H9 (cell line): ENCODE data around the gene PGBD4. TPM values are rescaled to one million over a fixed set of nuclear protein-coding genes. Genes with fewer than 3 reads are reported as not detected.
A peak's percentile ranks its signal among the peaks of the same experiment; 100 is the strongest.

Experiments
- DNase-seq: peaks from one replicate; pipeline ENCODE4 v3.0.0-alpha.2; 2017
- H2AFZ ChIP-seq: one replicate; pipeline ENCODE4 v1.6.1; 2013; ENCODE audit warnings: mild to moderate bottlenecking, low read length, control low read depth, moderate library complexity
- H2AK5ac ChIP-seq: 2 replicates; pipeline ENCODE4 v1.6.1; 2013; ENCODE audit warnings: low read length, control low read depth, mixed read lengths; ENCODE audit not compliant: insufficient read length
- H2BK120ac ChIP-seq: one replicate; pipeline ENCODE4 v1.6.1; 2013; ENCODE audit warnings: low read depth, mild to moderate bottlenecking, low read length, control low read depth, inconsistent platforms; ENCODE audit not compliant: poor library complexity, severe bottlenecking
- H2BK12ac ChIP-seq: 2 replicates; pipeline ENCODE4 v1.6.1; 2013; ENCODE audit warnings: low read length, control low read depth, mixed read lengths, low read depth; ENCODE audit not compliant: insufficient read length
- H2BK15ac ChIP-seq: 2 replicates; pipeline ENCODE4 v1.6.1; 2013; ENCODE audit warnings: low read depth, low read length, control low read depth
- H2BK20ac ChIP-seq: one replicate; pipeline ENCODE4 v1.6.1; 2013; ENCODE audit warnings: low read depth, mild to moderate bottlenecking, low read length, control low read depth, inconsistent platforms; ENCODE audit not compliant: poor library complexity, severe bottlenecking
- H2BK5ac ChIP-seq: 2 replicates; pipeline ENCODE4 v1.6.1; 2013; ENCODE audit warnings: low read length, control low read depth, mixed read lengths; ENCODE audit not compliant: insufficient read length
- H3K14ac ChIP-seq: 2 replicates; pipeline ENCODE4 v1.6.1; 2013; ENCODE audit warnings: low read length, control low read depth; ENCODE audit not compliant: insufficient read depth
- H3K18ac ChIP-seq: 2 replicates; pipeline ENCODE4 v1.6.1; 2013; ENCODE audit warnings: low read depth, mild to moderate bottlenecking, mixed read lengths, low read length, control low read depth; ENCODE audit not compliant: insufficient read length
- H3K23ac ChIP-seq: 2 replicates; pipeline ENCODE4 v1.6.1; 2013; ENCODE audit warnings: low read length, control low read depth, mixed read lengths, low read depth; ENCODE audit not compliant: insufficient read length
- H3K23me2 ChIP-seq: 2 replicates; pipeline ENCODE4 v1.6.1; 2013; ENCODE audit warnings: low read depth, mild to moderate bottlenecking, mixed read lengths, low read length, control low read depth; ENCODE audit not compliant: insufficient read length, poor library complexity, severe bottlenecking
- H3K27ac ChIP-seq: 2 replicates; pipeline ENCODE4 v1.5.1; 2013; ENCODE audit warnings: low read length, control low read depth, mixed read lengths, low read depth; ENCODE audit not compliant: insufficient read length
- H3K27me3 ChIP-seq: 2 replicates; pipeline ENCODE4 v1.6.1; 2013; ENCODE audit warnings: low read length, control low read depth, inconsistent platforms; ENCODE audit not compliant: insufficient read depth
- H3K4ac ChIP-seq: 2 replicates; pipeline ENCODE4 v1.6.1; 2013; ENCODE audit warnings: low read depth, mild to moderate bottlenecking, control low read depth, inconsistent platforms, low read length, moderate library complexity
- H3K4me1 ChIP-seq: 2 replicates; pipeline ENCODE4 v1.6.1; 2013; ENCODE audit warnings: low read length, control low read depth, inconsistent platforms; ENCODE audit not compliant: insufficient read depth
- H3K4me2 ChIP-seq: 2 replicates; pipeline ENCODE4 v1.6.1; 2013; ENCODE audit warnings: low read length, control low read depth, mixed read lengths; ENCODE audit not compliant: insufficient read length, insufficient read depth
- H3K56ac ChIP-seq: 2 replicates; pipeline ENCODE4 v1.6.1; 2013; ENCODE audit warnings: low read depth, mild to moderate bottlenecking, mixed read lengths, low read length, control low read depth; ENCODE audit not compliant: insufficient read length
- H3K79me1 ChIP-seq: 2 replicates; pipeline ENCODE4 v1.6.1; 2013; ENCODE audit warnings: low read depth, mild to moderate bottlenecking, moderate library complexity, low read length, control low read depth, inconsistent platforms; ENCODE audit not compliant: insufficient read depth, poor library complexity, severe bottlenecking
- H3K79me2 ChIP-seq: 2 replicates; pipeline ENCODE4 v1.6.1; 2013; ENCODE audit warnings: low read length, control low read depth, inconsistent platforms; ENCODE audit not compliant: insufficient read depth
- H3K9ac ChIP-seq: 2 replicates; pipeline ENCODE4 v1.6.1; 2013; ENCODE audit warnings: low read length, control low read depth, mixed read lengths; ENCODE audit not compliant: insufficient read length; ENCODE audit errors: extremely low read depth
- H3K9me3 ChIP-seq: one replicate; pipeline ENCODE4 v1.6.1; 2013; ENCODE audit warnings: low read depth, low read length, inconsistent platforms; ENCODE audit not compliant: control insufficient read depth
- H3T11ph ChIP-seq: one replicate; pipeline ENCODE4 v1.6.1; 2013; ENCODE audit warnings: mild to moderate bottlenecking, low read length, control low read depth, inconsistent platforms
- H4K20me1 ChIP-seq: one replicate; pipeline ENCODE4 v1.6.1; 2013; ENCODE audit not compliant: control insufficient read depth, insufficient read length, insufficient read depth
- H4K5ac ChIP-seq: 2 replicates; pipeline ENCODE4 v1.6.1; 2013; ENCODE audit warnings: low read depth, mild to moderate bottlenecking, mixed read lengths, low read length, control low read depth; ENCODE audit not compliant: insufficient read length
- H4K8ac ChIP-seq: replicated peaks from 2 replicates; pipeline ENCODE4 v1.6.1; 2013; ENCODE audit warnings: low read length, control low read depth, mixed read lengths, low read depth; ENCODE audit not compliant: insufficient read length
- H4K91ac ChIP-seq: 2 replicates; pipeline ENCODE4 v1.6.1; 2013; ENCODE audit warnings: low read depth, mild to moderate bottlenecking, moderate library complexity, mixed read lengths, low read length, control low read depth; ENCODE audit not compliant: insufficient read length
- H3K27ac Mint-ChIP-seq, 3 experiments: 2 replicates in 2 of 3; 3 replicates in 1 of 3; pipeline ENCODE4 v1.8.0; 2020 to 2021; ENCODE audit warnings: mixed read lengths in 3 of 3, mild to moderate bottlenecking in 1 of 3, moderate library complexity in 1 of 3
- H3K27me3 Mint-ChIP-seq: 2 replicates; pipeline ENCODE4 v1.8.0; 2021; ENCODE audit warnings: low read depth, mild to moderate bottlenecking, moderate library complexity, mixed read lengths
- H3K36me3 Mint-ChIP-seq, 3 experiments: 2 replicates in 2 of 3; 3 replicates in 1 of 3; pipeline ENCODE4 v1.8.0; 2020 to 2021; ENCODE audit warnings: low read depth in 3 of 3, mixed read lengths in 3 of 3; ENCODE audit not compliant: insufficient read depth in 1 of 3
- H3K4me1 Mint-ChIP-seq, 2 experiments: 2 replicates each; pipeline ENCODE4 v1.8.0; 2020; ENCODE audit warnings: mixed read lengths in 2 of 2
- H3K4me3 Mint-ChIP-seq, 2 experiments: 2 replicates in 1 of 2; 3 replicates in 1 of 2; pipeline ENCODE4 v1.8.0; 2020 to 2021; ENCODE audit warnings: mild to moderate bottlenecking in 2 of 2, mixed read lengths in 2 of 2, moderate library complexity in 1 of 2
- H3K9me3 Mint-ChIP-seq, 2 experiments: 2 replicates in 1 of 2; 3 replicates in 1 of 2; pipeline ENCODE4 v1.8.0; 2020; ENCODE audit warnings: mild to moderate bottlenecking in 2 of 2, mixed read lengths in 2 of 2, moderate library complexity in 1 of 2
- CTCF ChIP-seq: fragments of 200-600 bp; sonication (generic); conservative IDR thresholded peaks from 3 replicates; pipeline ENCODE4 v1.8.0; 2021; ENCODE audit warnings: antibody characterized with exemption, mild to moderate bottlenecking
- WGBS: extraction: QIAGEN DNeasy Blood & Tissue Kit; methylation state at CpG from one replicate; pipeline ENCODE4 v1.1.7; 2013; ENCODE audit warnings: missing lambda C conversion rate, low lambda C conversion rate, mixed read lengths; ENCODE audit not compliant: insufficient read length; ENCODE audit errors: extremely low coverage; 5-methylcytosine and 5-hydroxymethylcytosine counted together
- total RNA-seq: library from RNA; stranded (reverse); gene quantifications from 2 replicates; pipeline ENCODE4 v1.2.1, GENCODE V29; 2021

The PGBD4 gene
- total RNA-seq, 1 experiment from 2014 or later: 1.2 TPM

- H3K27me3 Mint-ChIP-seq: no peaks in the 10 kb centered on the region
- Histone ChIP-seq H3K79me2 (no peaks in the 10 kb centered on the region), H2BK12ac (no peak overlapping the region), H3K4me2 (no peak overlapping the region), H3K4ac (no peak overlapping the region), H3K9me3 (peaks cover 9% of the 10 kb centered on the region), H4K8ac (no peak overlapping the region), H4K91ac (no peak overlapping the region), H2AFZ (no peak overlapping the region), H3K27ac (no peak overlapping the region), H4K20me1 (no peaks in the 10 kb centered on the region), H4K5ac (no peak overlapping the region), H2BK15ac (no peak overlapping the region), H2BK20ac (no peak overlapping the region), H2BK5ac (no peak overlapping the region), H3K18ac (no peak overlapping the region), H3K14ac (no peak overlapping the region), H3K4me1 (no peaks in the 10 kb centered on the region), H2BK120ac (no peak overlapping the region), H2AK5ac (no peak overlapping the region), H3K79me1 (no peaks in the 10 kb centered on the region), H3T11ph (no peak overlapping the region), H3K9ac (no peak overlapping the region), H3K23ac (no peak overlapping the region), H3K23me2 (no peaks in the 10 kb centered on the region), H3K27me3 (no peaks in the 10 kb centered on the region), H3K56ac (no peak overlapping the region)
- peaks cover 13 to 18% of the 10 kb centered on the region in 2 experiments for H3K9me3 Mint-ChIP-seq
- no peak for TF ChIP-seq CTCF
- peaks cover 62 to 87% (median 78%) of the 10 kb centered on the region in 3 experiments for H3K36me3 Mint-ChIP-seq
- no CpG with 5 or more reads among the region's 7 CpGs for WGBS
- H3K27ac Mint-ChIP-seq: no peak overlapping the region
- no peaks in the 10 kb centered on the region for H3K4me1 Mint-ChIP-seq
- H3K4me3 Mint-ChIP-seq: no peak overlapping the region
- peak; percentile 82 for DNase-seq
These were observed 52.9 kb downstream of the PGBD4 start for GRCh38 chr15:34154725-34155204.
